ENCODE measurements around the gene TSC22D3.

TSC22D3 gene

DNA sequence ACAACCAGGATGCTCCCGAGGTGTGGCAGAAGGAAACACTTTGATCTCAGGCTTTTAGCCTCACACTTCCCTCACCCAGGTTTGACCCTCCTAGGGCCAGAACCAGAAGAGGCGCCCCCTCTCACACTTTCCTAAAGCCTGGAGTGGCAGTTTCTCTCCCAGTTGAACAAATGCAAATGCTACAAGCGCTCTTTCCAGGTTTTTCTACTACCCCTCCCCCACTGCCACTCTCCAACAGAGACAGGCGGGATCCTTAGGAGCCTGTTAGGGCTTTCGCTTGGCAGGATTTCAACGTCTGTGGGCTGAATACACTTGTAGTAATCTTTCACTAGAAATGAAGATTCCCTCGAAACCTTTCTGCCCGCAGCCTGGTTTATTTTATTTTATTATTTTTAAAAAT is 2.4 kb downstream of the TSC22D3 start:
- TF ChIP-seq CTCF (IDR thresholded peaks at IDR 0.05; ENCODE audit: borderline replicate concordance, insufficient read depth, low read depth, low read length): no peak
- H3K4me3 ChIP-seq (ENCODE audit: low read depth, low read length): no peak overlapping the region

GRCh38 chrX:107769581-107770317 is 5.8 kb downstream of the TSC22D3 start:
- H3K4me3 ChIP-seq (ENCODE audit: low read depth, low read length): no peak overlapping the region
- TF ChIP-seq CTCF (IDR thresholded peaks at IDR 0.05; ENCODE audit: borderline replicate concordance, insufficient read depth, low read depth, low read length): no peak

DNA sequence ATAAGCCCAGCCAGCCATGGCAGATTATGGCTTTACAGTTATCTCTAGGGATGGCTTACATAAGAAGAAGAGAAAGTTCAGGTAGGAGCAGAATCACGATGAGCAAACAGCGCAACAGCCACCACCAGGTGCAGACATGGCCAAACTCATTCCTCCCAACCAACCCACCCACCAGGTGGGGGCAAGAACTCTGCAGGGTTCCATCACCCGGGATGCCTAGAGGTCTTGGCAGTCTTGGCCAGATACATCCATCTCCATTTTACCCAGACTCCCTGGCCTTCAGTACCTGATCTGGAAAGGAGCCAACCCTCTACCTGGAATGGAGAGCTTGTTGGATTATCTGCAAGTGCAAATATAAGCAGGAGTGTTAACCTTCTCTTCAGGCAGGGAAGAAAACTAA is 7.5 kb downstream of the TSC22D3 start:
- TF ChIP-seq CTCF (IDR thresholded peaks at IDR 0.05; ENCODE audit: borderline replicate concordance, insufficient read depth, low read depth, low read length): no peak
- no peak overlapping the region for H3K4me3 ChIP-seq (ENCODE audit: low read depth, low read length)

- no peak overlapping the region for H3K4me3 ChIP-seq (ENCODE audit: low read depth, low read length)
- no peak for TF ChIP-seq CTCF (IDR thresholded peaks at IDR 0.05; ENCODE audit: borderline replicate concordance, insufficient read depth, low read depth, low read length)
Observed at GRCh38 chrX:107766470-107767150, 9.0 kb downstream of the TSC22D3 start.

- H3K4me3 ChIP-seq (ENCODE audit: low read depth, low read length): no peak overlapping the region
- TF ChIP-seq CTCF (IDR thresholded peaks at IDR 0.05; ENCODE audit: borderline replicate concordance, insufficient read depth, low read depth, low read length): no peak
Observed at GRCh38 chrX:107764845-107765608, 10.6 kb downstream of the TSC22D3 start.

DNA sequence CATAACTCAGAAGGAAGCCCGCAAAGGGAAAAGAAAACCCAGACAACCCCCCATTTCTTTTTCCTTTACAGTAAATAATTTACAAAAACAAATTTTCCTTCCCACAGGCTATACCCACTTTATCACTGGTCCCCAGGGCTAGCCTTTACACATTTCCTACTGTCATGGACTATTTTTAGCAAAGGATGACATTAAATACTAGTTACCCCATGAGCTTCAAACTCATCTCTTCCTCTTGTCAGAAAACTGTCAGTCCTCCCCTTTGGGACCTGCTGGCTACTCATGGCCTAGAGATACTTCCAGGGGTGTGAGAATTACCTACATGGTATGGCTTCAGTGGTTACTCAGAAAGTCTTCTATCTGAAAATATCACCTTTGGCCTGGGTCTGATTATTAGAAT is 11.9 kb downstream of the TSC22D3 start:
- no peak for TF ChIP-seq CTCF (IDR thresholded peaks at IDR 0.05; ENCODE audit: borderline replicate concordance, insufficient read depth, low read depth, low read length)
- H3K4me3 ChIP-seq (ENCODE audit: low read depth, low read length): no peak overlapping the region
